ENCODE measurements around the gene CARD19. TPM values are rescaled to one million over a fixed set of nuclear protein-coding genes. Genes with fewer than 3 reads are reported as not detected.

CARD19 gene
- total RNA-seq, 1 donor from 2014 or later: 35.8 TPM

GRCh38 chr9:93128715-93129224 lies 32.8 kb downstream of the CARD19 start:
- Mint-ChIP-seq H3K27ac (ENCODE audit: unreplicated experiment) (no peak overlapping the region), H3K4me1 (ENCODE audit: unreplicated experiment) (peaks cover 63% of the 10 kb centered on the region), H3K4me3 (ENCODE audit: unreplicated experiment) (no peak overlapping the region), H3K9me3 (ENCODE audit: unreplicated experiment) (no peaks in the 10 kb centered on the region), H3K36me3 (ENCODE audit: unreplicated experiment) (peaks cover 4% of the 10 kb centered on the region), H3K27me3 (ENCODE audit: unreplicated experiment) (no peaks in the 10 kb centered on the region)
- DNase-seq (ENCODE audit: extremely low spot score, unreplicated experiment): no peak
- TF ChIP-seq CTCF (IDR thresholded peaks at IDR 0.05): no peak

GRCh38 chr9:93129286-93129685 lies 33.3 kb downstream of the CARD19 start:
- Mint-ChIP-seq H3K27me3 (ENCODE audit: unreplicated experiment) (no peaks in the 10 kb centered on the region), H3K4me1 (ENCODE audit: unreplicated experiment) (peaks cover 63% of the 10 kb centered on the region), H3K4me3 (ENCODE audit: unreplicated experiment) (no peak overlapping the region), H3K36me3 (ENCODE audit: unreplicated experiment) (peaks cover 2% of the 10 kb centered on the region), H3K9me3 (ENCODE audit: unreplicated experiment) (no peaks in the 10 kb centered on the region), H3K27ac (ENCODE audit: unreplicated experiment) (no peak overlapping the region)
- TF ChIP-seq CTCF (IDR thresholded peaks at IDR 0.05): no peak
- no peak for DNase-seq (ENCODE audit: extremely low spot score, unreplicated experiment)

DNA sequence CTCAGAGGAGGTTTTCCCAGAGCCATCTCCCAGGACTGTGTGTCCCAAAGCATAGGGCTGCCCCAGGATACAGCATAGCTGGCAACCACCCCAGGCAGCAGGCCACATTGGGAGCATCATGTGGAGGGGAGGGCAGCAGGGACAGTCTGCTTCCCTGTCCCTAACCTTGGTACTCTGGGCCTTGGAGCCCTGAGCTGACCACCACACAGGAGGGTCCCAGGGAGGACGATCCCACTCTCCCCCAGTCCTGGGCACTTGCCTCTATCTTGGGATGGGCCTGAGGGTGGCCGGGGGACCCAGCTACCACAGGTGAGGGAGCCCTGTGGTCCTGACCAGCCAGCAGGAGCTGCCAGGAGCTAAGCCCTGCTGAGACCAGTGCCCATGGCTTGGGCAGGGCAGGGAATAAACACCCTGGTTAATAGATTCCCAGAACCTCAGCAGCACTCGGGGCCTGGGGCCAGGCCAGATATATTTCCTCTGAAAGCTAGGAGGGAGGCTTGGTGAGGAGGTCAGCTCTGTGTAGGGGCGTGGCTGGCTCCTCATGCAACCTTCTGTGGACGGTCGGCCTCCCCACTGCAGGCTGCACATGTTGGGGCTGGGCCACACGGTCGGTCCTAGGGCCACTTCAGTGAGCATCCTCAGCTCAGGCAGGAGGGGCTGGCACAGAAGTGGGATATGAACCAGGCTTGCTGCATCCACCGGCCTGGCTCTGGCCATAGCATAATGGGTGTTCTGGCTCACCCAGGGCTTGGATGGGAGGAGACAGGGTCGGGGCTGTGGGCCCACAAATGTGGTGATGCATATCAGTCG lies 33.9 kb downstream of the CARD19 start:
- Mint-ChIP-seq H3K4me3 (ENCODE audit: unreplicated experiment) (no peak overlapping the region), H3K36me3 (ENCODE audit: unreplicated experiment) (no peaks in the 10 kb centered on the region), H3K4me1 (ENCODE audit: unreplicated experiment) (peaks cover 68% of the 10 kb centered on the region), H3K9me3 (ENCODE audit: unreplicated experiment) (no peaks in the 10 kb centered on the region), H3K27ac (ENCODE audit: unreplicated experiment) (no peak overlapping the region), H3K27me3 (ENCODE audit: unreplicated experiment) (no peaks in the 10 kb centered on the region)
- no peak for TF ChIP-seq CTCF (IDR thresholded peaks at IDR 0.05)
- no peak for DNase-seq (ENCODE audit: extremely low spot score, unreplicated experiment)

DNA sequence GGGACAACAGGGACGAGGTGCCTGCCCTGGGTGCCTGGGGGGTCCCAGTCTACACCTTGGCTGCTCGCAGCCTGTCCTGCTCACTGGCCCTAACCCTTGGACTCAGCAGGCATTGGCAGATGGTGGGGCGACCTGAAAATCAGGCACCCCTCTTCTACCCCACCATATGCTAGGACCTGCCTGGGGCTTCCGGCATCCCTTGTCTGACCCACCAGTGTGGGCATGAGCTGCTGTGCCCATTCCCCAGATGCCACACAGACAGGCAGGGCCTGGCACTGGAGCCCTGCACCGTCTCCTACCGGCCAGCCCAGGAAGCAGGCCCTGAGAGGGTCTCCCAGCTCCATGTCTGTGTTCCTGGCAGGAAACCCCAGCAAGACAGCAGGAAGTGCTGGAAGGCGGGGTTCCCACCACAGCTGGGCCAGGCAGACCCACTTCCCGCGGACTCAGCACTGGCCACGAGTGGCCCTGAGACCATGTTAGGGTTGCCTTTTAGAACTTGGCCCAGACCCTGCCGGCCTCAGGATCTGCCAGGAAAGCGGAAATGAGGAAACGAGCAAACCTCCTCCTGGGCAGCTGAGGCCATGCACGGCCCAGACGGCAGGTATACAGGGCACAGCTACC lies 35.0 kb downstream of the CARD19 start:
- Mint-ChIP-seq H3K4me3 (ENCODE audit: unreplicated experiment) (no peak overlapping the region), H3K36me3 (ENCODE audit: unreplicated experiment) (no peaks in the 10 kb centered on the region), H3K27me3 (ENCODE audit: unreplicated experiment) (no peaks in the 10 kb centered on the region), H3K4me1 (ENCODE audit: unreplicated experiment) (peaks cover 67% of the 10 kb centered on the region), H3K27ac (ENCODE audit: unreplicated experiment) (no peak overlapping the region), H3K9me3 (ENCODE audit: unreplicated experiment) (no peaks in the 10 kb centered on the region)
- no peak for TF ChIP-seq CTCF (IDR thresholded peaks at IDR 0.05)
- DNase-seq (ENCODE audit: extremely low spot score, unreplicated experiment): no peak

DNA sequence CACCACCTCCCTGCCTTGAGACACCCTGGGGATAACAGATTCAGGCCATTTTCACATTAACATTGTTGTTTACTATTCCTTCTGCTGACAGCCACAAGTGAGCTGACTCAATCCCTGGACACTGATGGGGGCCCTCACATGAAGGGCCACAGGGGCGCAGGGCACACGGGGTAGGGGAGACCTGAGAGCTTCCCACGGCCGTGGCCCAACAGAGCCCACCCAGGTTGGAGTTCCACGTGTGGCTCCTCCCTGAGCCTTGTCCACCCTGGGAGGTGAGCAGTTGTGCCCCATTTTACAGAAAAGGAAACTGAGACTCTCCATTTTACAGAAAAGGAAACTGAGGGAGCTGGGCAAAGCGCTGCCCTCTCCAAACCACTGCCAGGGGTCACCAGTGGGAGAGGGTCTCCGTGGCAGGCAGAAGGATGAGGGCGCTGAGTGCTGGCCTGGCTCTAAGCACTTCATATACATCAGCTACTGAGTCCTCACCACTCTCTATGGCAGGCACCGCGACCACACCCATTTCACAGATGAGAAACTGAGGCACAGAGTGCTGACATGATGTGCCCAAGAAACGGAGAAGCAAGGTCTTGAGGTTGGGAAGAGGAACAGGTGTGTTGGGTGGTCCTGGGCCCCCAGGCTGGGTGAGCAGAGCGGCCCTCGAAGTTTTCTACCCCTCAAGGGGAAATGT lies 35.7 kb downstream of the CARD19 start:
- no peak overlapping the region for H3K4me3 Mint-ChIP-seq (ENCODE audit: unreplicated experiment)
- no peaks in the 10 kb centered on the region for H3K9me3 Mint-ChIP-seq (ENCODE audit: unreplicated experiment)
- TF ChIP-seq CTCF (IDR thresholded peaks at IDR 0.05): no peak
- DNase-seq (ENCODE audit: extremely low spot score, unreplicated experiment): no peak
- H3K27ac Mint-ChIP-seq (ENCODE audit: unreplicated experiment): no peak overlapping the region
- peaks cover 64% of the 10 kb centered on the region for H3K4me1 Mint-ChIP-seq (ENCODE audit: unreplicated experiment)
- no peaks in the 10 kb centered on the region for H3K36me3 Mint-ChIP-seq (ENCODE audit: unreplicated experiment)
- H3K27me3 Mint-ChIP-seq (ENCODE audit: unreplicated experiment): no peaks in the 10 kb centered on the region
